NCI-H1694 (cell line): ENCODE measurements around the gene FAM174B.

ENCODE experiments used
- DNase-seq: peaks from one replicate; lab custom pipeline; 2025; lab: John Stamatoyannopoulos, UW

Gene FAM174B

DNA sequence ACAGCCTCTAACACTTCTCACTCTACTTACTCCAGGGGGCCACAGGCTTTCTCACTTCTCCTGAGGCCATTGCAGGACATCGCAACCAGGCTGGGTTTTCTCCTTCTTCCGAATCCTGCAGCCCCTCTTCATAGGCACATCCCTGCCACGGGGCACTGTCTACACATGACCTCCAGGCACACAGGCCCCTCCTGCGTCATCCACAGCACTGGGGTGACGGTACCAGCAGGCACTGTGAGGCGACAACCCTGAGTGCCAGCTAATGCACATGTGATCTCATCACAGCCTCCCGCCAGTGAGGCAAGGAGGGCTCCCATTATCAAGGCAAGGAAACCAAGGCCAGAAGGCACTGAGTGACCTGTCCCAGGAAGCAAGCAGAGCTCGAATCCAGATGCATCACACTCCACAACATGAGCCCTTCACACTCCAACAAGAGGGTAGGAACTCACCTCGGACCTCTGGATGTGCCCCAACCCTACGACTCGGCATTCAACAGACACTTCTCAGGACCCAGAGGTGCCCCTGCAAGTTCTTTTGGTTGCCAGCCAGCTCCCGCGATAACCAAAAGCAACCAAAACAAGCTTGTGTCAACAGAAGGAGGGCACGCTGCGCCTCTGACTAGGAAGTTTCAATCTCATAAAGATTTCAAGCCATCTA lies 16.7 kb downstream of the FAM174B start:
- DNase-seq = no peak

GRCh38 chr15:92638291-92638708 lies 17.3 kb downstream of the FAM174B start:
- DNase-seq = peak; percentile 12

DNA sequence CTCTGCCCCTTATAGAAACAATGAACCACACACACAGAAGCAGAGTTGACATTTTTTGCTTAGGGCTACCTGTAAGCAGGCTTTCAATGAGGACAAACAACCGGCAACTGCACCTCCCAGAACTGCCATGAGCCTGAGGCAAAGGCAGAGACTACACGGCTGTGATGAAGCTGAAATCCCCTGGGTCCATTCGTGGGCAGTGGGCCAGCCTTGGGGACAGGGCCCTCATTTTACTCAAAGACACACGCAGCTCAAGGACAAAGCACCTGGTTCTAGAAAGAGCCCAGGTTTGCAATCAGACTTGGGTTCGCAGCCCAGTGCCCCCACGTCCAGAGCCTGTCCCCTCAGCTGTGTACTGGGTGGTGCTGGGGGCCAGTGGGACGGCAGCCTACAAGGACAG lies 17.9 kb downstream of the FAM174B start:
- no peak for DNase-seq

DNA sequence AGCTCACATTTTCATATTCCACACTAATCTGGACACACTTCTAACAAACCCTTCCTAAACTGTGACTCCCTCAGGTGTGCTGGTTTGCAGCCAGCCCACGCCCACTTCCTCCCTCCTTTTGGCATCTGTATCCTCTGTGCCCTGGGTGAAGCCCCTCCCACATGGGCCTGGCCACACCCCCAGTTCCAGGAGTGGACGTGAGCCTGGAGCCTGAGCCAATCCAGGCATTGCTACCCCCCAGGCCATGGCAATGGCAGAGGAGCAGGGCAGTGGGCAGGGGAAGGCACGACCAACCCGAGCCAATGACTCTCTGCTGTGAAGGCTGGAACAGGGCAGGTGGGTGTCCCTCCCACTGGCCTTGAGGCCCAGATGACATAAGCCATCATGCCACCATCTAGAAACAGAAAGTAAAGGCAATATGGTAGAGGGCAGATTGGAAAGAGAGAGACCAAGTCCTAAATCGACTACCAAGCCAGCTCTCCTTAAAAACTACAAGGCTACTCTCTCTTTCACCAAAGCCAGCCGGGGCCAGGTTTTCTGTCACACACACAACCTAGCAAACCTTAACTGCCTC lies 18.6 kb downstream of the FAM174B start:
- no peak for DNase-seq

- DNase-seq = no peak
These were observed 19.1 kb downstream of the FAM174B start for GRCh38 chr15:92636401-92636907.

DNA sequence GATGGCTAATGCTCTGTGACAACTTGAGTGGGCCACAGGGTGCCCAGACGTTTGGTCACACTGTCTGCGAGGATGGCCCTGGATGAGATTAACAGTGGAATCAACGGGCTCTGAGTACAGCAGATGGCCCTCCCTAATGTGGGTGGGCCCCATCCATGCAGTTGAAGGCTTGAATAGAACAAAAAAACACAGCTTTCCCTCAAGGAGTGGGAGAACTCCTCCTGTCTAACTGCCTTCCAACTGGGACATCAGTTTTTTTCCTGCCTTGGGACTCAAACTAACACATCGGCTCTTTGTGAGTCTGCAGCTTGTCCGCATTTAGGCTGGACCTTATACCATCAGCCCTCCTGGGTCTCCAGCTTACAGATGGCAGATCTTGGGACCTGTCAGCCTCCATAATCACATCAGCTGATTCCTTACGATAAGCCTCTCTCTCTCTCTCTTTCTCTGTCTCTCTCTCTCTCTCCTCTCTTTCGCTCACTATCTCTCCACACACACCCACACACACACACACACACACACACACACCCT lies 20.8 kb downstream of the FAM174B start:
- DNase-seq = no peak

DNA sequence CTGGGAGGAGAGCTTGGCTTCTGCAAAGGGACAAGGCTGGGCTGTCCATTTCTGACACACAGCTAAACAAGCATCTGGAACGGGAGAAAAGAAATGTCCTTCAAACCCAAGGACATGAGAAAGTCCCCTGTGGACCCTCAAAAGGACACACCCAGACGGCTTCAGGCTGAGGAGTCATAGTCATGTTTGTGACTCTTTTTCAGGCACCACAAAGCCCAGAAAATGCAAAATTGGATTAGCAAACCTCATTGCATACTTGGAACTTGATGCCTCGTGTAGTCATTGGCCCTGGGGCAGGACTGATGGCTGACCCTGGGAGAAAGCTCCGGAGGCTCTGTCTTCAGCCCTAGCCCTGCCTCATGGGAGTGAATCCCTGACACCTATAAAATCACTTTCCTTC lies 21.5 kb downstream of the FAM174B start:
- no peak for DNase-seq

DNA sequence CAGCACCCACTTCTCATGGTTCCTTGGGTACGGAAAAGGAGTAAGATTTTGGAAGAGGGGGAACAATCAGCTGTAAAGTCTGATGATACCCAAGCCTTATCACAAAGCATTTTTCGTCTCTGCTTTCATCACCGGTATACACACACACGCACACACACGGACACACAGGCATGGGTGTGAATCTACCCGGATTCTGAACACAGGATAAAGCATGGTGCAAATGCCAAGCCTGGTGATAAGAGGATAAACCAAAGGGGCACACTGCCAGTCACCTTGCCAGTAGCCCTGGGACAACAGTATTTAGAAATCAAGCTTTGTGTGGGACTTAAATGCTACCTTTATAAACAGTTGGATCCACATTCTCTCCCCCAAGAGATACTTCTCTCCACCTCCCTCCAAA lies 22.2 kb downstream of the FAM174B start:
- no peak for DNase-seq

DNA sequence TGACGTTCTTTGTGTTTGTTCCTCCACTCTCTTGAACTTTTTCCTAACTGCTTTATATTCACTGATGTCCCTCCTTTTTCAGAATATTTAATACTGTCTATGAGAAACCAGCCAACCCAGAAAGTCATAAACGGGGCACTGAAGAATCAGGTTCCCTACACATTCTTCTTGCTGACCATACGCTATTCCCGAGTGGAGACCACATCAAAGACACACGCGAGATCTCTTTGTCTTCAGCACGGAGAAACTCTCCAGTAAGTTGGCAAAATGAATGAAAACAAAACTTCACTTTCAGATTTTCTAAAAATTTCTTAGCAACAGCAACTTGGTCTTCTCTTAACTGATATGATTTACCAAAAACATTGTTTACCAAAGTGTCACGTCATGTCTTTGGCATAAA lies 22.6 kb downstream of the FAM174B start:
- DNase-seq = no peak

- no peak for DNase-seq
These were observed 23.9 kb downstream of the FAM174B start for GRCh38 chr15:92631721-92632120.

- no peak for DNase-seq
These were observed 25.5 kb downstream of the FAM174B start for GRCh38 chr15:92629975-92630626.

DNA sequence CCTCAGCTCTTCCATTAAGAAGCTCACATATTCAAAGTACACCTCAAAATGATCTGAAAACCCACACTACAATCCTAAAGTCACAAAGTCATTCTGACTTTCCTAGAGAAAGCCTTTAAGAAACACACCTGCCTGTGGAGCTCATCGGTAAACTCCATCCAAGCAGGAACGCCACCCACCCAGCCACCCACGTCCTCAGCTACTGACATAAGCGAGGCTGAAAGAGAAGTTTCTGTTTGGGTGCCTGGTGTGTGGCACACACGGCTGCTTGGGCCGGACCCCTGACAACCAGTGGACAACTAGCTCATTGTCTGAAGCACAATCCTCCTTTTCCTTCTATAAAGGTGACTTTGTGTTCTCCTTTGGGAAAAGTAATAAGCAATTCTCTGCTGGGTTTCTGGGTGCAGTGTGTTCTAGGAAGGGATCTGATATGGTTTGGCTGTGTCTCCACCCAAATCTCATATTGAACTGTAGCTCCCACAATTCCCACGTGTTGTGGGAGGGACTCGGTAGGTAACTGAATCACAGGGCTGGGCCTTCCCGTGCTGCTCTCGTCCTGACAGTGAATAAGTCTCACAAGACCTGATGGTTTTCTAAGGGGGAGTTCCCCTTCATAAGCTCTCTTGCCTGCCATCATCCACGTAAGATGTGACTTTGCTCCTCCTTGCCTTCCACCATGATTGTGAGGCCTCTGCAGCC lies 26.1 kb downstream of the FAM174B start:
- no peak for DNase-seq

- no peak for DNase-seq
These were observed 28.6 kb downstream of the FAM174B start for GRCh38 chr15:92627014-92627413.

GRCh38 chr15:92625251-92625980 lies 30.2 kb downstream of the FAM174B start:
- DNase-seq = no peak

- DNase-seq = peak; percentile 30
These were observed 31.1 kb downstream of the FAM174B start for GRCh38 chr15:92624401-92624991.

- no peak for DNase-seq
These were observed 32.1 kb downstream of the FAM174B start for GRCh38 chr15:92623435-92623834.

- no peak for DNase-seq
These were observed 33.5 kb downstream of the FAM174B start for GRCh38 chr15:92621972-92622533.

- no peak for DNase-seq
These were observed 34.6 kb downstream of the FAM174B start for GRCh38 chr15:92620991-92621390.

- no peak for DNase-seq
These were observed 36.2 kb downstream of the FAM174B start for GRCh38 chr15:92619145-92620101.
